HCT116 (cell line): ENCODE results near the gene TMEM214.
A peak's percentile ranks its signal among the peaks of the same experiment; 100 is the strongest.

Source experiments
- JUND ChIP-seq: IDR thresholded peaks from 2 replicates; pipeline ENCODE4 v1.6.1; 2012
- YY1 ChIP-seq: IDR thresholded peaks from 2 replicates; pipeline ENCODE4 v1.6.1; 2011; ENCODE audit warnings: low read length, low read depth, moderate library complexity, mild to moderate bottlenecking; ENCODE audit not compliant: insufficient replicate concordance; ENCODE audit errors: extremely low read depth

- peak; percentile 33 for TF ChIP-seq YY1
- no peak for TF ChIP-seq JUND
Observed at GRCh38 chr2:27085673-27086089, 52.9 kb downstream of the TMEM214 start.
